Activated CD4-positive, alpha-beta T cell treated with anti-CD3 and anti-CD28 coated beads, Interleukin-2, amount 50 U/mL, for 1 hour (primary cell): Measurements from ENCODE around the gene WSCD2.

Experiments used
- DNase-seq: peaks from one replicate; pipeline ENCODE4 v3.0.0-alpha.2; 2020

The WSCD2 gene

DNA sequence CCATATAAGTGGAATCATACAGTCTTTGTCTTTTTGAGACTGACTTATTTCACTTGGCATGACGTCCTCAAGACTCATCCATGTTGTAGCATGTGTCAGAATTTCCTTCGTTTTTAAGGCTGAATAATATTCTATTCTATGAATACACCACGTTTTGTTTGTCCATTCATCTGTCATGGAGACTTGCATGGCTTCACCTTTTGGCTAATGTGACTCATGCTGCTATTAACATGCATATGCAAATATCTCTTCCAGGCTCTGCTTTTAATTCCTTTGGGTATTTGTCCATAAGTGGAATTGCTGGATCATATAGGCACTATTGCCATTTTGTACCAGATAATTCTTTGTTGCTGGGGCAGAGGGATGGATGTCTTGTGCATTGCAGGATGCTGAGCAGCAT is 19.6 kb upstream of the WSCD2 start:
- no peak for DNase-seq

DNA sequence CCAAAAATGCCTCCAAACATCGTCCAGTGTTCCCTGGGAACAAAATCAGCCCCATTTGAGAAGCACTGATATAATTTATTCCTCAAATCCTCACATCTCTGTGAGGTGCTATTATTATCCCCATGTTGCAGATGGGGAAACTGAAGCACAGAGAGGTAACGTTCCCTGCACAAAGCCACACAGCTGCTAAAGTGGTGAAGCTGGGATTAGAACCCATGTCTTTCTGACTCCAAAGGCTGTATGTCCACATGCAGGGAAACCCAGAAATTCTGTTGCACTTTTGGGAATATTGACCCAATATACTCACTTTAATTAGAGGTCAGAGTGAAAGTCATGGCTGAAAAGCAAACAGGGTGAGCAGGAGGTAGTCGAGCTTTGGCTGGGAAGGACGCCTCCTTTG is 19.1 kb upstream of the WSCD2 start:
- DNase-seq: no peak

GRCh38 chr12:108110844-108111243 is 18.2 kb upstream of the WSCD2 start:
- no peak for DNase-seq

DNA sequence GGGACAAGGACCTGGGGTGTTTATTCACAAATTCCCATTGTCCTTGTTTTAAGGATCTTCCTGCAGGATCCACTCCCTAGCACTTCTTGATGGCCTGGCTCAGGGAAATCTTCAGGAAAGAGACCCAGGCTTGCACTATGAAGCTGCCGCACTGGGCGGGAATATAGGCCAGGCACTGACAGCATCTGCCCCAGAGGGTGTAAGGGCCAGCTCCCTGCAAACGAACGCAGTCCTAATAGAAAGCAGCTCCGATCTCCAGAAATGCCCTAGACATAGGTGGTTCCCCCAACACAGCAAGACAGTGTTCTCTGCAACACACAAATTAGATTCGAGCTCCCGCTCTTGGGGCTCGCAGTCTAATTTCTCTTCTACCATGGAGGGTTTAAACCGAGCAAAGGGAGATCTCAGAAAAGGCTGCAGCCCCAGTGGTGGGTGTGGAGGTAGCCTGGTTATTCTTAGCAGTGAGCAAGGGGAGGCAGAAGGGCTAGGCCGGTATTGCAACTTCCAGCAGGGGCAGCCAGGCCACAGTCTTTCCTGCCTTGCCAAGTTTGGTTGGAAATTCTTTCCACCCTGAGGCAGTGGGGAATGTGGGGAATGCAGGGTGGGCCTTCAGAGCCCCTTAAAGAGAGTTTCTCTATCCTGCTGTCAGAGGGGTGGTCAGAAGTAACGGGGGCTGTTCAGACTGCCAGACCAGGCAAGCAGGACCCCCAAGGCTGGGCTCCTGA is 16.1 kb upstream of the WSCD2 start:
- no peak for DNase-seq

DNA sequence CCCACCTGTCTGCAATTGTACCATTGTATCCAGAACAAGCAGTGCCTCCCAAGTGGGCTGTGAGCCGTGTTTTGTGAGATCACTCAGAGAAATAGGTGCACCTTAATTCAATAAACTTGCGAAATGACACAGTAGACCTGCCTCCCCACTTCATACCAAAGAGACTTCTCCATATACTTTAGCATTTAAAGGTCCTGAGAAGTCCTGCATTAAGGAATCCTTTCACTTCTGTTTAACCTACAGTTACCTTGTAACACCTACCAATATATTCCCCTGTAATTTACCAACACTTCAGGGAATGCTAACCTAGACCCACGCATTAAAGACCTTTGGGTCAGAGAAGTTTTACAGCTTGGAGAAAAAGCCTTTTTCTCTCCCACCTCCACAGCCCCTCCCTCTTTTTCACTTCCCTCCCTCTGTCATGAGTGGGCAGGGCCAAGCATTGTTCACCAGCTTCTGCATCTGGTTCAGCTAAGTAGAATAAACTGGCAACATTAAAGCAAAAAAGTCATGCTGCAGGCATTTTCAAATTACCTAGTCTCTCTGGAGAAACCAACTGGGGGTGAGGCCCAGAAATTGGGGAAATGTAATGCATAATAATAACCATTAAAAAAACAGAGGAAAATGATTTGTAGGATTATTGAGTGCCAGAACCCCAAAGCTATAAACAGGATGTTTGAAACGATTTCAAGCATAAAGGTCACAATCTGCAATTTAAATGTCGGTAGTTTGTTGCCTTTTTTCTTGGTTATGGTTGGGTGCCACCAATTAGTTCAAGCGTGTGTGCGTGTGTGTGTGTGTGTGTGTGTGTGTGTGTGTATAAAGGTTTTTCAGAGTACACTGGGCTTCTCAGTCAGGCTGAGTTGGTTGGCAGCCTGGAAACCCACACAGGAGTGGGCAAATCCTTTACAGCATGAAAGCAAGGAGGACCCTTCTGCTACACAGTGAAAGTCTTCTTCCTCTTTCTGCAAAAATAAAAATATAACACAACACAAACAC is 13.7 kb upstream of the WSCD2 start:
- DNase-seq: no peak

GRCh38 chr12:108116254-108116653 is 12.8 kb upstream of the WSCD2 start:
- no peak for DNase-seq

DNA sequence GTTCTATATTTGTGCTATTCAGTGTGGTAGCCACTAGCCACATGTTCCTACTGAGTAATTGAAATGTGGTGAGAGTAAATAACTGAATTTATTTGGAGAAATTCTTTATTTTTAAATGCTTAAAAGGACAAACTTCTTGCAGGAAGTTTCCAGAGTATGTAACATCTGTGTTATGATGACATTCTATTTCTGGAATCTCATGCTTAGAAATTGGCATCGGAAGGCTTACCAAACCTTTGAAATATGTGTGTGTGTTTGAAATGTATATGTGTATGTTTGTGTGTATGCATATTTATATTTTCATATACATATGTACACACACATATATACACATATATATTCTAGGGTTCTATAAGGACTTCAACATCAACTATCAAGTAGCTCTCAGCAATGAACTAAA is 12.4 kb upstream of the WSCD2 start:
- no peak for DNase-seq

DNA sequence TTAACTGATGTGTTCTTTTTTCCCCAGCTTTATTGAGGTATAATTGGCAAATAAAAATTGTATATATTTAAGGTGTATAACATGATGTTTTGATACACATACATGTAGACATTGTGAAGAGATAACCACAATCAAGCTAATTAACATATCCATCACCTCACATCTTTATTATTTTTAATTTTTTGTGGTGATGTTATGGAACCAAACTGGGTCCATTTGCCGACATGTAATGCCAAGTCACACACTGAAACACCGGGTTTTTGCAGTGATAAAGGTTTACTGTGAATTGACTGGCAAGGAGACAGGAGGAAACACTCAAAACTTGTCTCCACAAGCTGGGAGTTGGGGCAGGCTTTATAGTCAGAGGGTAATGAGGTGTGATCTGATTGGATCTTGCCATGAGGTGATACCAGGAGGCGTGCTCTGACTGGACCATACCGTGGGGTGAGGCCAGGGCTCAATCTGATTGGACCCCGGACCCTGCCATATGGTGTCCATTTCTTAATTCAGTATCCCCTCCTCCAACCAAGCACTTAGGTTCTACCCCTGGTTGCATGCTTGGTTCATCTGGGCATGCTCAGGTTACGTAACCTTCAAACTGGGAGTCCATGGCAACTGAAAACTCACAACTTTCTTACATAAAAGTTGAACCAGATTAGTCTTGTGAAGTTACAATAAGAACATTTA is 11.8 kb upstream of the WSCD2 start:
- no peak for DNase-seq

DNA sequence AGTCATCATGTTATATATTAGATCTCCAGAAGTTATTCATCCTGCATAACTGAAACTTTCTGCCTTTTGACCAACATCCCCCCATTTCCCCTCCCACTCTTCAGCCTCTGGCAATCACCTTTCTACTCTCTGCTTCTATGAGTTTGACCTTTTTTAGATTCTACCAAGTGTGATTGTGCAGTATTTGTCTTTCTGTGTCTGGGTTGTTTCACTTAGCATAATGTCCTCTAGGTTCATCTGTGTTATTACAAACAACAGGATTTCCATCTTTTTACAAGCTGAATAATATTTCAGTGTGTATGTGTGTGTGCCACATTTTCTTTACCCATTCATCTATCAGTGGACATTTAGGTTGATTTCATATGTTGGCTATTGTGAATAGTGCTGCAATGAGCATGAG is 11.2 kb upstream of the WSCD2 start:
- no peak for DNase-seq

DNA sequence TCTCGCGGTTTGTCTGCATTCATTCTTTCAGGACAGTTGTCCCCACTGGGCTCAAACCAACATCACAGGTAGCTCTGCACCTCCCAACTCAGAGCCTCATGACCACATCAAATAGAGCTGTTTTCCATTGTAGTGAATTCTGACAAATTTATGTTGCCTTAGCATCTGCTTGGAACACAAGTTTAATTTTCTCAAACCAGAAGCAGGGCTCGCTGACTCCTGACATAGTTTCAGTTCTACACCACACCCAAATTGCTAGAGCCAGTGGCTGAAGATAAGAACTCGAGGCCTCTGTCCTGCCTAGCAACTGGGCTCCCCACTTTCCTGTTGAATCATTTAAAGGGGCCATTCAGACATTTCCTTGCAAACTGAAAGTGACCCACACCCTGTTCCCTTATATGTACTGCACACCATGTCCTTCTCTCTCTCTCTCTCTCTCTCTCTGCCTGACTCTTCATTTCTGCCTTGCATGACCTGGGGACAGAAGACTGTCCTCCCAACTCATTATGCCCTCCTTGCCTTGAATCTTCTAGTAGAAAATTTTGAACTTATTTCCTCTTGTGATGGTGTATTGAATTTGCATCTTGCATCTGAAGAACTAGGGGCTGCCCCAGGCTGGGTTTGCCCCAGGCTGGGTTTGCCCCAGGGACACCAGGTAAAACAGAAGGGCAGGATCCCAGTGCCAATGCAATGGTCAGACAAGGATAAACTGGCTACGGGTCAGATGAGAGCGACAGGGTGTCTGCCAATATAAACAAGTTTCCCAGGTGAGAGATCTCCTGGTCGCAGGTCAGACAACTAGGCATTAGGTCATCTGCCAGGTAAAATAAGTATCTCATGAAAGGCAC is 9.7 kb upstream of the WSCD2 start:
- DNase-seq: no peak

DNA sequence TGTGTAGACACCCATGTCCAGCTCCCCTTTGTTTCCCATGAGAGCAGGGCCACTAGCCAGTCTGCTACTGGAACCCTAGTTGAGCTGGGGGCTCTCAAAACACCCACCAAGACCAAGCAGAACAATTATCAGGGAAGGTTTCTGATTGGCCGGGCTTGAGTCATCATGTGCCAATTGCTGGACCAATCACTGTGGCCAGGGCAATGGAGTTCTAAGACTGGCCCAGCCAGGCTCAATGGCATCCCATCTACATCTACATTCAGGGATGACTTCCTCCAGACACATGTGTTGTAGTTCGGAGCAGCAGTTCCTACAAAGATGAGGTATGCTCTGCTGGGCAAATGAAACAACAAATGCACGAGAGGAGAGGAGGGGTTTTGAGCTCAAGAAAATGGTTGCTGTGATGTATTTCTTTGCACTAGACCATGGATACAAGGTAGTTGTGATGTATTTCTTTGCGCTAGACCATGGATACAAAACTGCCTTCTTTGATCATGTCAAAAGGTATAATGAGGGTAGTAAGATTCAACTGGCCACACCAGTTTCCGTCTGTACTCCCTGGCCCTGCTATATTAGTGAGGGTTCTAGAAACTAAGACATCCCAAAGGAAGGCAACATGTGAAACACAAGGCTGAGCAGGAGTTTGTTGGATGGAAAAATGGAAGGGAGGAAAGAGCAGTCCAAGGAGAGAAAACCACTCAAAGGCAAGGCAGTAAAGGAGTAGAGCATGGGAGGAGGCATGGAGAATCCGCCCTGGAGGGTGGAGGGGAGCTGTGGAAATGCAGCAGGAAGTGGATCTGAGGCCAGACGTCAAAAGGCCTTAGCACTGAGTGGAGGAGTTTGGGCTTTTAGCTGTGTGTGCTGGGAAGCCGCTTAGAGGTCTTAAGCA is 8.9 kb upstream of the WSCD2 start:
- no peak for DNase-seq

GRCh38 chr12:108120863-108121165 is 8.3 kb upstream of the WSCD2 start:
- DNase-seq: no peak

DNA sequence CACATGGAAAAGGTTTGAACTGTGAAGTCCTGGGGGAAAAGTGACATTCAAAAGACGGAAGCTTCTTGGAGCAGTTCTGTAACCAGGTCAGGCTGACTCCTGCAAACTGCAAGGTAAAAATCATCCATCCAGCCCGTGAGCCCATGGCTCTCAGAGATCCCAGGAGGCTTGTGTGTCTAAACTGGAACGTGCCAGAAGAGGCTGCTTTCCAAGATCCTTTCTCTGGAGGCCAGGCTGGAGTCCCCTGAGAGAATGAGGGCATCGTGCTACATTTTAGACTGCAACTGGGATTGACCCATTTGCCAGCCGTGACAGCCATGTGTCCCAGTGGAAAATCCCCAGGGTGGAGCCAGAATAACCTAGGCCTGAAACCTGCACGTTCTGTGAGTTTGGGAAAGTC is 7.8 kb upstream of the WSCD2 start:
- DNase-seq: no peak

DNA sequence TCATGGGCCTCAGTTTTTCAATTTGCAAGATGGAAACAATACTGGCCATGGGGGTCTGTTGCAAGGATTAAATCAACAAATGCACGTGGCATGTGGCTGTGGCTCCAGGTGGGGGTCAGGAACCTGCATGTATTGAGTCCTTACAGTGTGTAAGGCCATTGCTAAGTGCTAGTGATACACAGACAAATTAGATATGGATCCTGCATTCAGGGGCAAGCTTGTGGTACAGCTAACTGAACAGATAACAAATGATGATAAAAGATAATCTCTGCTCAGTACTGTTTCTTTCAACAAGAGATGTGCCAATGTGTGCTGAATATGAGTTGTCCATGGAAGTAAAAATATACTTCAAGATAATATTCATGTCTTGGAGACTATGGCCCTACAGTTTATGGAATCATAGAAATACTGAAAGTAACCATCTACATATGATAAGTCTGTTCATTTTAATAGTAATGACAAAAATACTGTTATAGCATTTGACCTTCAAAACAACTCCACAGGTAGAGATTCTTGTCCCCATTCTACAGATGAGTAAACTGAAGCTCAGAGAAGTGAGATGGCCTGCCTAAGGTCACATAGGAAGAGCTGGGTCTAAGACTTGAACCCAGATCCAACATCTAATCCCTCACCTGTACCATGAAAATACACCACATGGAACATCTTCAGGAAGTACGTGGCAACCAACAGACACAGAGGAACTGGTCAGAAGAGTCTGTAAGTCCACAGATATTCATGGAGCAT is 7.2 kb upstream of the WSCD2 start:
- DNase-seq: no peak

DNA sequence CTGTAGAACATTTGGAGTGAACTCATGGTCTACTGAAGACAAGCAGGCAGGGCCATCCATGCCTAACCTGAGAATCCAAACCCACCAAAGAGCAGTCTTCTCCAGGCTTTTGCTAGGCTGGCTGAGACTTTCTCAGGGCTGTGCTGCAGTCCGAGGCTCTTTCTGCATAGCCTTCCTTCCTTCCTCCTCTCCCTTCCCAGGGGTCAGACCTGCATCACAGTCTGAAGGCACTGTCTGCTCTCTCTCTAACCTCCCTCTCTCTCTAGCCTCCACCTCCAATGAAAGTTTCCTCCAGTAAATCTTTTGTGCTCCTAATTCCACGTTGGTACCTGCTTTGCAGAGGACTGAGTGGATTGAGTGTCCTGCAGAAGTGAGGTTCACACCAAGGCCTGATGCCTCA is 6.4 kb upstream of the WSCD2 start:
- no peak for DNase-seq

GRCh38 chr12:108123402-108123801 is 5.7 kb upstream of the WSCD2 start:
- DNase-seq: no peak

GRCh38 chr12:108125073-108125472 is 4.0 kb upstream of the WSCD2 start:
- no peak for DNase-seq

DNA sequence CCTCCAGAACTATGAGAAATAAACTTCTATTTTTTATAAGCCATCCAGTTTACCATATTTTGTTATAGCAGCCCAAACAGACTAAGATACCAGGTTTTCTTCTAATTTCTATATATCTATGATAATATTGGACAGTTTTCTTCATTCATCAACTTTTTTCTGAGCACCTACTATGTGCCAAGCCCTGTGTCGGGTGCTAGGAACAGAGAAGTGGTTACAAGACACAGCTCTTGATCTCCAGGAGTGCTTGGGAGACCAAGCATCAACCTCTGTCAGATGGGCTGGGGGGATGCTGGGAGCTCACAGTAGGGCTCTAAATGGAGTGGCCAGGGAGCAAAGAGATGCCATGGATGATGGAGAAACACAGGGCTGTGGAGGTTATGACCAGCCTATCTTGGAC is 2.9 kb upstream of the WSCD2 start:
- no peak for DNase-seq

DNA sequence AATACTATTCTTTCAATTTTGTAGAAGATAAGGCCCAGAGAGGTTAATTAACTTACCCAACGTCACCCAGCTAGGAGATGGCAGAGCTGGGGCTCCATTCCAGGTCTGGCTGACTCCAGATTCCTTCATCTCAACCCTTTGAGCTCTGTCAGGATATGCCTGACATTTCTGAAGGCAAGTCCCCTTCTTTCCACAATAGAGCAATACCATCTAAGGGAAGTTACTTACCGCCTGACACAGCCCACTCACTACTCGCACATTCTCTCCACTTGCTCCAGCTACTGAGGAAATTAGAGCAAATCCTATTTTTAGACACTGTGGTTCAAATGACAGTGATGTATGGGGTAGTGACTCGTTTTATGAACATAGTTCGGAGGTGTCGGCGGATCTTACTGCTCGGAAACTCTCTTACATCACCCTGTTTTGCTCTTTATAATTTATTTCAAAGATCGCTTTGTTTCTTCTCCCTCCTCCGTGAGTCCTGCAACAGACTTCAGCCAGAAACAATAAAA is 2.0 kb upstream of the WSCD2 start:
- DNase-seq: no peak

- no peak for DNase-seq
These were observed 1.4 kb upstream of the WSCD2 start for GRCh38 chr12:108127654-108128053.
